Vagina (tissue), 2 donors: ENCODE data around the gene HNRNPU. TPM values are rescaled to one million over a fixed set of nuclear protein-coding genes. Genes with fewer than 3 reads are reported as not detected.

Experiments
- DNase-seq, 2 donors: peaks; one replicate each; pipeline ENCODE4 v3.0.0-alpha.2; 2017; ENCODE audit errors: extremely low spot score in 2 of 2
- H3K27ac ChIP-seq: fragments of 200-600 bp; sonication (generic); one replicate; pipeline ENCODE4 v1.5.1; 2019
- H3K27me3 ChIP-seq: fragments of 200-600 bp; sonication (generic); one replicate; pipeline ENCODE4 v1.5.1; 2019
- H3K36me3 ChIP-seq, 2 donors: fragments of 200-600 bp; sonication (generic); one replicate each; pipeline ENCODE4 v1.5.1; 2017 to 2019
- H3K4me1 ChIP-seq: fragments of 200-600 bp; sonication (generic); one replicate; pipeline ENCODE4 v1.5.1; 2019
- H3K4me3 ChIP-seq, 2 donors: fragments of 200-600 bp; sonication (generic); 1 replicate in 1 of 2; 2 replicates in 1 of 2; pipeline ENCODE4 v1.5.1; 2016 to 2019
- H3K9me3 ChIP-seq: fragments of 200-600 bp; sonication (generic); one replicate; pipeline ENCODE4 v1.5.1; 2019
- POLR2A ChIP-seq, 2 donors: fragments of 450-650 bp; IDR thresholded peaks; one replicate each; pipeline ENCODE4 v1.6.1; 2017; ENCODE audit warnings: antibody characterized with exemption in 2 of 2, mild to moderate bottlenecking in 2 of 2, moderate library complexity in 2 of 2
- POLR2AphosphoS5 ChIP-seq, 2 donors: sonication (generic); formaldehyde crosslinking; IDR thresholded peaks; one replicate each; pipeline ENCODE4 v1.9.0; 2017; ENCODE audit warnings: antibody characterized with exemption in 2 of 2, mild to moderate bottlenecking in 2 of 2, low read depth in 1 of 2; ENCODE audit not compliant: insufficient read depth in 1 of 2
- intact Hi-C: fragments of 100-400 bp; cut with DNase I; formaldehyde crosslinking; loops from one replicate; pipeline ENCODE4 v1.15.1; 2023
- total RNA-seq: library from RNA; depleted of rRNA; stranded (reverse); fragments of >200 nt; gene quantifications from one replicate; pipeline ENCODE4 v1.2.3, GENCODE V29; 2016
- TF ChIP-seq, protein P1 (sequence below), 3 experiments: fragments of 450-650 bp in 2 of 3; fragments of 200-600 bp in 1 of 3; sonication (generic) in 1 of 3; IDR thresholded peaks; one replicate each; pipeline ENCODE4 v1.5.1; 2017 to 2019; ENCODE audit warnings: antibody characterized with exemption in 3 of 3, mild to moderate bottlenecking in 2 of 3, moderate library complexity in 2 of 3

Gene HNRNPU
- total RNA-seq, 1 donor from 2014 or later: 293 TPM

DNA sequence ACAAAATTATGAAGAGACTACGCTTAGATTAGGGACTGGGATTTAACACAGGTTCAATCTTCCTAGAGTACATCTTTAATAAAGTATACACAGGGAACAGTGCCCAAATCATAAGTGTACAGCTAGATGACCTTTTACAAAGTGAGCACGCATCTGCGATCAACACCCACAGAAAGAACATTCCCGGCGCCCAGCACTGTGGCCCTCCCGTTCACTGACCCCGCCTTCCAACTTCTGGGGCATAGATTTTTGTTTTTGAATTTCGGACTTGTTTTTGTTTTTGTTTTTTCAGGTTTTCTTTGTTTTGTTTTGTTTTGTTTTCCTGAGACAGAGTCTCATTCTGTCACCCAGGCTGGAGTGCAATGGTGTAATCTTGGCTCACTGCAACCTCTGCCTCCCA is 59.5 kb downstream of the HNRNPU start:
- no peak for DNase-seq
- no peak overlapping the region for H3K4me3 ChIP-seq
- no peaks in the 10 kb centered on the region for H3K4me1 ChIP-seq
- TF ChIP-seq POLR2A (IDR thresholded peaks at IDR 0.05): no peak
- H3K27ac ChIP-seq: no peak overlapping the region
- H3K27me3 ChIP-seq: no peaks in the 10 kb centered on the region
- intact Hi-C loops: no loop called here
- no peaks in the 10 kb centered on the region for H3K9me3 ChIP-seq
- no peaks in the 10 kb centered on the region for H3K36me3 ChIP-seq

DNA sequence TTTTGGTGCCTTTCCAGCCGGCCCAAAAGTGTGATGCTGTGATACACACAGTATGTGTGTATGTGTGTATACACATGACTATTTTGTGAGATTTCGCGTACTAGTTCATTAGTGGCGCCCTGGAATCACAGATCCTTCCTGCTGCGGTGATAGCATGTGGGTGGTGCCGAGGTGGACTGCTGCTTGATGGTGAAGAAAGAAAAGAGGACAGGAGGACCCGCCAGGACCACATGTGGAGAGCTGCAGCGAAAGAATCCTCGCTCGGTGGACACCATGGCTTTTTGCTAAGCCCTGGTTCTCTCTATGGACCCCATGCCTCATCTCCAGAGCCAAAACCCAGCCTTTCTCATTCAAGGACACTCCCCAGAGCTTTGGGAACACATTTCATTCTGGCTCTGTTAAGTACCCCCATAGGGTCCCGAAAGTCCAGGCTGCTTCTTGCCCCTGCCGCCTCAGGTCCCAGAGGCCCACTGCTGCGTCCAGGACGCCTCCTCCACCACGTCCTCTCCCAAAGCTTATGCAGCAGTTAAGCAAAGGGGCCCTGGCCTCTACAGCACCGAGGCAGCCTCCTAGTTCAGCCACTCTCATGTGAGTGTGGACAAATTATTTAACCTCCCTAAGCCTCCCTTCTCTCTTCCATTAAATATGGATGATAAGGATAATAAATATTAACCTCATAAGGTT is 61.6 kb downstream of the HNRNPU start:
- TF ChIP-seq POLR2A (IDR thresholded peaks at IDR 0.05) (no peak), POLR2AphosphoS5 (IDR thresholded peaks at IDR 0.05; ENCODE audit: insufficient read depth in 1 of 2, low read depth in 1 of 2) (no peak)
- TF ChIP-seq, protein P1, sequence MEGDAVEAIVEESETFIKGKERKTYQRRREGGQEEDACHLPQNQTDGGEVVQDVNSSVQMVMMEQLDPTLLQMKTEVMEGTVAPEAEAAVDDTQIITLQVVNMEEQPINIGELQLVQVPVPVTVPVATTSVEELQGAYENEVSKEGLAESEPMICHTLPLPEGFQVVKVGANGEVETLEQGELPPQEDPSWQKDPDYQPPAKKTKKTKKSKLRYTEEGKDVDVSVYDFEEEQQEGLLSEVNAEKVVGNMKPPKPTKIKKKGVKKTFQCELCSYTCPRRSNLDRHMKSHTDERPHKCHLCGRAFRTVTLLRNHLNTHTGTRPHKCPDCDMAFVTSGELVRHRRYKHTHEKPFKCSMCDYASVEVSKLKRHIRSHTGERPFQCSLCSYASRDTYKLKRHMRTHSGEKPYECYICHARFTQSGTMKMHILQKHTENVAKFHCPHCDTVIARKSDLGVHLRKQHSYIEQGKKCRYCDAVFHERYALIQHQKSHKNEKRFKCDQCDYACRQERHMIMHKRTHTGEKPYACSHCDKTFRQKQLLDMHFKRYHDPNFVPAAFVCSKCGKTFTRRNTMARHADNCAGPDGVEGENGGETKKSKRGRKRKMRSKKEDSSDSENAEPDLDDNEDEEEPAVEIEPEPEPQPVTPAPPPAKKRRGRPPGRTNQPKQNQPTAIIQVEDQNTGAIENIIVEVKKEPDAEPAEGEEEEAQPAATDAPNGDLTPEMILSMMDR (IDR thresholded peaks at IDR 0.05): no peak
- H3K27me3 ChIP-seq: no peaks in the 10 kb centered on the region
- H3K4me1 ChIP-seq: no peaks in the 10 kb centered on the region
- no peaks in the 10 kb centered on the region for H3K36me3 ChIP-seq
- H3K27ac ChIP-seq: no peak overlapping the region
- no peak for DNase-seq
- intact Hi-C loops: no loop called here
- no peak overlapping the region for H3K4me3 ChIP-seq
- no peaks in the 10 kb centered on the region for H3K9me3 ChIP-seq

DNA sequence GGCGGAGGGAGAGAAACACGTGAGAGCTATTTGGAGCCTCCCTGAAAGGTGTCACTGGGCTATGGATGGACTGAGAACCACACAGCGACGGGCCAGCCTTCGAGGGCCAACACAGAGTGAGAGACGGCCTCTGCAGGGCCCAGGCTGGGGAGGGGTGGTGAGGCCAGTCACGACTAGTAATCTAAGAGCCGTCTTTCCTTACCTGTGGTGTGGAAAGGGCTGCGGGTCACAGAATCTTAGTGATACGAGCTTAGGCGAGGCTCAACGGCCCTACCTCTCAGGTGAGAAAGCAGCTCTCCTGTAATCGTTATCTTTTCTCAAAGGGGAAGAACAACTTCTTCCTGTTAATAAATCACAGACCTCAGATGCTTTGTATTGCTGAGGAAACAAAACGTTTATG is 62.3 kb downstream of the HNRNPU start:
- no peak overlapping the region for H3K4me3 ChIP-seq
- DNase-seq: no peak
- no peaks in the 10 kb centered on the region for H3K9me3 ChIP-seq
- intact Hi-C loops: no loop called here
- H3K27ac ChIP-seq: no peak overlapping the region
- no peaks in the 10 kb centered on the region for H3K4me1 ChIP-seq
- H3K36me3 ChIP-seq: no peaks in the 10 kb centered on the region
- H3K27me3 ChIP-seq: no peaks in the 10 kb centered on the region
- TF ChIP-seq POLR2AphosphoS5 (IDR thresholded peaks at IDR 0.05; ENCODE audit: insufficient read depth in 1 of 2, low read depth in 1 of 2): no peak
- no peak for TF ChIP-seq POLR2A (IDR thresholded peaks at IDR 0.05)

DNA sequence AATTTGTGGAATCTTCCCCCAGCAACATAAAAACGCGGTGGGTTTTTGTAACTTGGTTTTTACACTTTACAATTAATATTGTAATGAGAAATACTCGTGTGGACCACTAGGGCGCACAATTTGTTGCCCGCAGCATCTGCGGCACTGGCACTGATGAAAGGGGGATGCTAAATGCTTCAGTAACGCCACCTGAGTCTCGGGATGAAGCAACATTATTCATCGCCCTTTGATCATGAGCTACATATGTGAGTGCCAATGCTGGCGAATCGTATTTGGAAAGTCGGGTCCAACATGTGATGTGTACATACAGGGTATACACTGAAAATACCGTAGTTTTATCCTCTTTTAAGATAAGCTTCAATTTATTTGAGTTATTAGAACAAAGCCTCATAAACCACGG is 63.1 kb downstream of the HNRNPU start:
- Histone ChIP-seq H3K27ac (no peak overlapping the region), H3K9me3 (no peaks in the 10 kb centered on the region), H3K4me3 (no peak overlapping the region), H3K4me1 (no peaks in the 10 kb centered on the region), H3K27me3 (no peaks in the 10 kb centered on the region), H3K36me3 (no peaks in the 10 kb centered on the region)
- intact Hi-C loops: no loop called here
- DNase-seq: no peak
- TF ChIP-seq, protein P1 (IDR thresholded peaks at IDR 0.05): no peak
- TF ChIP-seq POLR2A (IDR thresholded peaks at IDR 0.05): no peak
- no peak for TF ChIP-seq POLR2AphosphoS5 (IDR thresholded peaks at IDR 0.05; ENCODE audit: insufficient read depth in 1 of 2, low read depth in 1 of 2)

DNA sequence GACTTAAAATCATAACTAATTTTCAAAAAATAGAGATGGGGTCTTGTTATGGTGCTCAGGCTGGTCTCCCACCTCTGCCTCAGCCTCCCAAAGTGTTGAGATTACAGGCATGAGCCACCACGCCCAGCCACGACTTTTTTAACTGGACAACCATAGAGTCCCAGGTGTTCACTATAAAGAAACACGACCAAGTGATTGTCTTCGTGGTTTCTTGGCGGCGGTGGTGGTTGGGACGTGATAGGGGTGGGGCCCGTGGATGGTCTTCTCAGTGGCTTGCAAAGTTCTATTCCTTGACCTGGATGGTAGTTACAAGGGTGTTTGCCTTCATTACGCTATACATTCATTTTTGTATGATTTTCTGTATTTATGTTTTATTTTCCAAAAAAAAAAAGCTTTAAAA is 63.5 kb downstream of the HNRNPU start:
- no peak for DNase-seq

More for the DNA sequence above, 63.5 kb downstream of the HNRNPU start:
- intact Hi-C loops: no loop called here
- H3K27ac ChIP-seq: no peak overlapping the region
- H3K36me3 ChIP-seq: no peaks in the 10 kb centered on the region
- H3K9me3 ChIP-seq: no peaks in the 10 kb centered on the region
- TF ChIP-seq, protein P1 (IDR thresholded peaks at IDR 0.05): no peak
- TF ChIP-seq POLR2A (IDR thresholded peaks at IDR 0.05) (no peak), POLR2AphosphoS5 (IDR thresholded peaks at IDR 0.05; ENCODE audit: insufficient read depth in 1 of 2, low read depth in 1 of 2) (no peak)
- H3K4me3 ChIP-seq: no peak overlapping the region
- H3K27me3 ChIP-seq: no peaks in the 10 kb centered on the region
- no peaks in the 10 kb centered on the region for H3K4me1 ChIP-seq

Other genes starting within 250 kb of the HNRNPU start
- gene DESI2, start 211.4 kb downstream of the HNRNPU start, total RNA-seq: 25.5 TPM
- 24.1 TPM for gene COX20, start 28.9 kb downstream of the HNRNPU start, total RNA-seq